Stimulated activated CD4-positive, alpha-beta T cell treated with anti-CD3 and anti-CD28 coated beads, Interleukin-12 subunit alpha, Interleukin-12 subunit beta, amount 100 ng/mL, for 24 hours (primary cell): Measurements from ENCODE around the gene TIAM1.

Experiments used
- DNase-seq, 2 experiments: peaks; one replicate each; pipeline ENCODE4 v3.0.0-alpha.2; 2020; ENCODE audit warnings: low read depth in 2 of 2

TIAM1 gene

GRCh38 chr21:31135531-31136184, 208.4 kb downstream of the TIAM1 start:
- no peak for DNase-seq

- DNase-seq: no peak
Observed at GRCh38 chr21:31133243-31133830, 210.7 kb downstream of the TIAM1 start.

- DNase-seq: peak; percentile 45 to 50
Observed at GRCh38 chr21:31132574-31133242, 211.4 kb downstream of the TIAM1 start.

- DNase-seq: no peak
Observed at GRCh38 chr21:31130821-31131220, 213.2 kb downstream of the TIAM1 start.

GRCh38 chr21:31128234-31128633, 215.8 kb downstream of the TIAM1 start:
- no peak for DNase-seq

GRCh38 chr21:31124010-31124409, 220.1 kb downstream of the TIAM1 start:
- DNase-seq: no peak

- no peak for DNase-seq
Observed at GRCh38 chr21:31119199-31119598, 224.9 kb downstream of the TIAM1 start.

- DNase-seq: no peak
Observed at GRCh38 chr21:31117128-31117916, 226.7 kb downstream of the TIAM1 start.

GRCh38 chr21:31115249-31115648, 228.8 kb downstream of the TIAM1 start:
- DNase-seq: no peak

- DNase-seq: no peak
Observed at GRCh38 chr21:31111093-31111492, 233.0 kb downstream of the TIAM1 start.

- no peak for DNase-seq
Observed at GRCh38 chr21:31110430-31110829, 233.6 kb downstream of the TIAM1 start.

- DNase-seq: no peak
Observed at GRCh38 chr21:31107871-31108270, 236.2 kb downstream of the TIAM1 start.

GRCh38 chr21:31107176-31107785, 236.8 kb downstream of the TIAM1 start:
- DNase-seq: no peak

GRCh38 chr21:31103571-31104265, 240.3 kb downstream of the TIAM1 start:
- DNase-seq: no peak

- DNase-seq: no peak
Observed at GRCh38 chr21:31103163-31103562, 240.9 kb downstream of the TIAM1 start.

GRCh38 chr21:31099122-31099521, 244.9 kb downstream of the TIAM1 start:
- DNase-seq: no peak

- peak; percentile 59 to 73 for DNase-seq
Observed at GRCh38 chr21:31098576-31099005, 245.5 kb downstream of the TIAM1 start.

GRCh38 chr21:31092832-31093625, 251.0 kb downstream of the TIAM1 start:
- no peak for DNase-seq

GRCh38 chr21:31090376-31090775, 253.7 kb downstream of the TIAM1 start:
- no peak for DNase-seq

GRCh38 chr21:31088474-31088751, 255.6 kb downstream of the TIAM1 start:
- no peak for DNase-seq
